H1 (cell line): ENCODE results near the gene SLC39A10. TPM values are rescaled to one million over a fixed set of nuclear protein-coding genes. Genes with fewer than 3 reads are reported as not detected.

ENCODE experiments used
- ASH2L ChIP-seq: fragments of 200-600, 300-600 bp; sonication (generic); IDR thresholded peaks from one replicate; pipeline ENCODE4 v1.7.1; 2017; ENCODE audit warnings: low read length
- ATF3 ChIP-seq: IDR thresholded peaks from 2 replicates; pipeline ENCODE4 v1.6.1; 2011; ENCODE audit warnings: low read depth, mild to moderate bottlenecking, low read length; ENCODE audit not compliant: insufficient read depth
- CBX8 ChIP-seq: fragments of 300-800, 300-1000 bp; sonication (generic); IDR thresholded peaks from 2 replicates; pipeline ENCODE4 v1.7.1; 2016; ENCODE audit warnings: low read depth, low read length, borderline replicate concordance
- CHD2 ChIP-seq: IDR thresholded peaks from 2 replicates; pipeline ENCODE4 v1.6.1; 2012; ENCODE audit warnings: low read length, improper control_type of control experiment
- CREB1 ChIP-seq: IDR thresholded peaks from 2 replicates; pipeline ENCODE4 v1.6.1; 2012; ENCODE audit warnings: inconsistent platforms
- EGR1 ChIP-seq: IDR thresholded peaks from 2 replicates; pipeline ENCODE4 v1.6.1; 2011; ENCODE audit warnings: low read depth, low read length, borderline replicate concordance
- EP300 ChIP-seq, 2 experiments: IDR thresholded peaks; 1 replicate in 1 of 2; 2 replicates in 1 of 2; pipeline ENCODE4 v1.6.1; 2011 to 2012; ENCODE audit warnings: low read depth in 2 of 2, low read length in 2 of 2, mild to moderate bottlenecking in 2 of 2, borderline replicate concordance in 1 of 2, inconsistent platforms in 1 of 2, moderate library complexity in 1 of 2
- GABPA ChIP-seq: IDR thresholded peaks from 2 replicates; pipeline ENCODE4 v1.6.1; 2011; ENCODE audit warnings: mild to moderate bottlenecking, low read length, moderate library complexity, borderline replicate concordance; ENCODE audit not compliant: insufficient read depth
- HDAC6 ChIP-seq: IDR thresholded peaks from one replicate; pipeline ENCODE4 v1.7.1; 2012; ENCODE audit warnings: low read depth, mild to moderate bottlenecking, inconsistent platforms, low read length, moderate library complexity
- KDM5A ChIP-seq: fragments of 200-600 bp; IDR thresholded peaks from 2 replicates; pipeline ENCODE4 v1.7.1; 2012; ENCODE audit warnings: mild to moderate bottlenecking, low read length, inconsistent platforms, mixed read lengths
- MAFK ChIP-seq: IDR thresholded peaks from 2 replicates; pipeline ENCODE4 v1.6.1; 2012; ENCODE audit warnings: low read depth, mild to moderate bottlenecking, improper control_type of control experiment, low read length
- NRF1 ChIP-seq: IDR thresholded peaks from 2 replicates; pipeline ENCODE4 v1.6.1; 2011; ENCODE audit warnings: mild to moderate bottlenecking, low read depth, low read length, improper control_type of control experiment
- POLR2A ChIP-seq, 2 experiments: IDR thresholded peaks; 1 replicate in 1 of 2; 2 replicates in 1 of 2; pipeline ENCODE4 v1.6.1; 2011; ENCODE audit warnings: low read depth in 2 of 2, low read length in 2 of 2, mild to moderate bottlenecking in 2 of 2; ENCODE audit errors: control extremely low read depth in 1 of 2
- RBBP5 ChIP-seq: IDR thresholded peaks from 2 replicates; pipeline ENCODE4 v1.7.1; 2012; ENCODE audit warnings: low read depth, mild to moderate bottlenecking, inconsistent platforms, low read length, moderate library complexity, borderline replicate concordance
- SIN3A ChIP-seq, 2 experiments: IDR thresholded peaks in 1 of 2; conservative IDR thresholded peaks in 1 of 2; 2 replicates each; pipeline ENCODE4 v1.6.1; 2011 to 2012; ENCODE audit warnings: low read length in 2 of 2, improper control_type of control experiment in 1 of 2, low read depth in 1 of 2, mild to moderate bottlenecking in 1 of 2
- SIRT6 ChIP-seq: IDR thresholded peaks from one replicate; pipeline ENCODE4 v1.7.1; 2012; ENCODE audit warnings: low read length, inconsistent platforms
- SP1 ChIP-seq: IDR thresholded peaks from 2 replicates; pipeline ENCODE4 v1.6.1; 2011; ENCODE audit warnings: low read depth, low read length
- SP2 ChIP-seq: IDR thresholded peaks from 2 replicates; pipeline ENCODE4 v1.6.1; 2012; ENCODE audit warnings: mild to moderate bottlenecking, low read length, inconsistent platforms
- SUZ12 ChIP-seq: fragments of 200-600 bp; sonication (generic); IDR thresholded peaks from 2 replicates; pipeline ENCODE4 v1.6.1; 2012; ENCODE audit warnings: mild to moderate bottlenecking, inconsistent platforms, low read length, moderate library complexity, mixed read lengths
- TAF7 ChIP-seq: optimal IDR thresholded peaks from 2 replicates; pipeline ENCODE3; 2011; ENCODE audit warnings: low read depth, mild to moderate bottlenecking, inconsistent platforms, low read length, moderate library complexity, borderline replicate concordance
- USF2 ChIP-seq: IDR thresholded peaks from 2 replicates; pipeline ENCODE4 v1.6.1; 2011; ENCODE audit warnings: low read length, improper control_type of control experiment
- YY1 ChIP-seq: IDR thresholded peaks from 2 replicates; pipeline ENCODE4 v1.6.1; 2011; ENCODE audit warnings: low read depth, mild to moderate bottlenecking, low read length
- polyA plus RNA-seq, 7 experiments: library from polyadenylated mRNA; depleted of rRNA in 3 of 7; stranded (reverse) in 5 of 7; unstranded in 2 of 7; fragments of >200 nt in 5 of 7; fragments of 200-250 nt in 2 of 7; gene quantifications; 1 replicate in 5 of 7; 2 replicates in 1 of 7; 4 replicates in 1 of 7; pipeline versions ENCODE4 v1.2.1 to v1.2.3, GENCODE V29; 2011 to 2013; ENCODE audit warnings: missing spikeins in 2 of 7, mixed read lengths in 2 of 7
- total RNA-seq: library from RNA; stranded (reverse); fragmentation: NEBNext Ultra II Directional; extraction: Animal tissue kit (Norgen Biotek cat#: 25700); gene quantifications from 2 replicates; pipeline ENCODE4 v1.2.1, GENCODE V29; 2021

SLC39A10 gene
- total and polyA plus RNA-seq, 2 of the 8 experiments (the other 6 are each of a cell fraction or from before 2014, with no cell fraction given) = 68.1 to 234 TPM

GRCh38 chr2:195612611-195613495 lies 44.2 kb upstream of the SLC39A10 start (continued):
- no peak for TF ChIP-seq CHD2
- TF ChIP-seq YY1 = no peak
- 0 out of 4 replicates have a peak, but pooled peaks of 1 of the 2 experiments have one; percentile 48 for TF ChIP-seq SIN3A (conservative IDR thresholded peaks at IDR 0.05 in 1 of 2, IDR thresholded peaks at IDR 0.05 in 1 of 2; ENCODE audit: low read depth in 1 of 2, low read length in 2 of 2)
- no peak for TF ChIP-seq SIRT6
- TF ChIP-seq HDAC6 = no peak
- TF ChIP-seq EGR1 = 0 out of 2 replicates have a peak, but pooled peaks have one; percentile 3
- peak in 1 of 2 experiments; percentile 80; a peak in 2 of 3 replicates for TF ChIP-seq POLR2A (IDR thresholded peaks at IDR 0.05; ENCODE audit: control extremely low read depth in 1 of 2, low read depth in 2 of 2, low read length in 2 of 2)
- no peak for TF ChIP-seq USF2
- no peak for TF ChIP-seq ATF3
- no peak for TF ChIP-seq SUZ12
- no peak for TF ChIP-seq CBX8
- TF ChIP-seq SP1 = peak; percentile 83
- TF ChIP-seq KDM5A = no peak
- no peak for TF ChIP-seq TAF7
- TF ChIP-seq MAFK = no peak
- TF ChIP-seq NRF1 = no peak
- TF ChIP-seq EP300 (IDR thresholded peaks at IDR 0.05; ENCODE audit: borderline replicate concordance in 1 of 2, low read depth in 2 of 2, low read length in 2 of 2) = peak in 1 of 2 experiments; percentile 78; a peak in 1 of 3 replicates
- TF ChIP-seq RBBP5 = peak; percentile 78; the same call in 1 of the 2 replicates
- TF ChIP-seq ASH2L = peak; percentile 89
- no peak for TF ChIP-seq CREB1
- no peak for TF ChIP-seq SP2
- TF ChIP-seq GABPA = no peak
